Heart right ventricle (tissue), 16 donors: ENCODE results near the gene DLL4. TPM values are rescaled to one million over a fixed set of nuclear protein-coding genes. Genes with fewer than 3 reads are reported as not detected.

Experiments
- ATAC-seq, 8 donors: fragments of 200-7000 bp; cut with Tn5 transposase; one replicate each; pipeline ENCODE4 v1.9.1; 2020; ENCODE audit warnings: mild to moderate bottlenecking in 8 of 8, moderate library complexity in 8 of 8, moderate number of reproducible peaks in 1 of 8
- DNase-seq, 2 donors: peaks; one replicate each; pipeline ENCODE4 v3.0.0-alpha.2; 2020
- H3K27ac ChIP-seq, 10 donors: fragments of 200-600 bp; sonication (generic) in 2 of 10; one replicate each; pipeline versions ENCODE4 v1.5.0 to v1.8.0; 2020 to 2022; ENCODE audit warnings: mild to moderate bottlenecking in 3 of 10
- H3K27me3 ChIP-seq, 7 donors: fragments of 200-600 bp; one replicate each; pipeline ENCODE4 v1.8.0; 2021 to 2022; ENCODE audit warnings: mild to moderate bottlenecking in 2 of 7
- H3K36me3 ChIP-seq, 9 donors: fragments of 200-600 bp; sonication (generic) in 1 of 9; one replicate each; pipeline versions ENCODE4 v1.5.0 to v1.8.0; 2020 to 2022; ENCODE audit warnings: mild to moderate bottlenecking in 2 of 9
- H3K4me1 ChIP-seq, 9 donors: fragments of 200-600 bp; sonication (generic) in 1 of 9; one replicate each; pipeline versions ENCODE4 v1.5.0 to v1.8.0; 2020 to 2022; ENCODE audit warnings: mild to moderate bottlenecking in 4 of 9
- H3K4me3 ChIP-seq, 10 donors: fragments of 200-600 bp; sonication (generic) in 2 of 10; one replicate each; pipeline versions ENCODE4 v1.5.0 to v1.8.0; 2020 to 2022; ENCODE audit warnings: mild to moderate bottlenecking in 7 of 10, moderate library complexity in 2 of 10
- H3K9me3 ChIP-seq, 11 donors: fragments of 200-600 bp in 10 of 11; sonication (generic) in 2 of 11; one replicate each; pipeline versions ENCODE4 v1.5.0 to v1.8.0; 2013 to 2022; ENCODE audit warnings: mild to moderate bottlenecking in 2 of 11, control low read depth in 1 of 11, moderate library complexity in 1 of 11
- CTCF ChIP-seq, 9 donors: fragments of 200-600 bp; sonication (generic) in 2 of 9; IDR thresholded peaks; one replicate each; pipeline versions ENCODE4 v1.5.0 to v1.8.0; 2021 to 2022; ENCODE audit warnings: antibody characterized with exemption in 9 of 9, mild to moderate bottlenecking in 5 of 9, moderate library complexity in 1 of 9
- WGBS, 2 donors: extraction: QIAGEN DNeasy Blood & Tissue Kit; methylation state at CpG; one replicate each; pipeline ENCODE4 v1.1.7; 2013; ENCODE audit warnings: inconsistent platforms in 1 of 2; 5-methylcytosine and 5-hydroxymethylcytosine counted together
- intact Hi-C, 10 donors: fragments of 100-400 bp; cut with DNase I; formaldehyde crosslinking; loops; one replicate each; pipeline versions ENCODE4 v1.11.1 to v1.14.2; 2022
- polyA plus RNA-seq, 2 donors: library from polyadenylated mRNA; stranded (reverse); fragments of 200-250 nt; gene quantifications; one replicate each; pipeline ENCODE4 v1.2.3, GENCODE V29; 2013
- total RNA-seq, 10 donors: library from RNA; stranded (reverse); fragmentation: NEBNext Ultra II Directional in 3 of 10; extraction: Animal tissue kit (Norgen Biotek cat#: 25700) in 3 of 10; gene quantifications; one replicate each; pipeline versions ENCODE4 v1.2.1 to v1.2.4, GENCODE V29; 2021 to 2023
- donor health status: Arrhythmogenic right ventricular cardiomyopathy.
- donor health status: ischemic (EF 13 %, LVEDD 7.1; RV severe dilation, severe dysfunction).
- donor health status: healthy with polysubstance abuse.
- donor health status: DM: no; HTN: yes; CAD: no.
- donor health status: DM: no; HTN: no; CAD: no.
- donor health status: ischemic (EF 25% LVEDD 6.9; RV normal size, moderate dysfunction).
- donor health status: ischemic (EF 25% LVEDD 5.7; RV mildly dilated, moderate dysfunction).
- donor health status: healthy.
- donor health status: DM: yes; HTN: yes; CAD: no.
- donor health status: Ischemic cardiomyopathy.
- donor health status: ischemic (EF 35%, LVEDD 5.7; RV mildly dilated, moderate dysfunction).
- donor health status: nonischemic (EF 11% LVEDD 7.7; RV severe dilation, severe dysfunction).
- donor health status: DM: yes; HTN: yes; CAD: no.
- donor health status: PGD.
- donor health status: ischemic (EF 29% LVEDD 5.4; RV normal size, mild dysfunction).
- donor health status: nonischemic (EF 23%, LVEDD 6.1; RV moderate dilation, normal function).

Gene DLL4
- total and polyA plus RNA-seq, 12 donors: 6.5 to 24.8 (median 14.0) TPM

GRCh38 chr15:40964006-40964405, 34.9 kb downstream of the DLL4 start:
- H3K27ac ChIP-seq: no peak overlapping the region
- H3K4me3 ChIP-seq: no peak overlapping the region
- no peak for TF ChIP-seq CTCF (IDR thresholded peaks at IDR 0.05)
- ATAC-seq (no peak), DNase-seq (no peak)
- 82% methylated on average over 7 to 8 of the region's 8 CpGs for WGBS, 2 donors
- H3K27me3 ChIP-seq: no peaks in the 10 kb centered on the region
- no peaks in the 10 kb centered on the region for H3K36me3 ChIP-seq
- peaks cover 0 to 20% (median 8%) of the 10 kb centered on the region in 9 donors for H3K4me1 ChIP-seq
- intact Hi-C loops: no loop called here
- no peaks in the 10 kb centered on the region for H3K9me3 ChIP-seq

GRCh38 chr15:40964634-40965033, 35.5 kb downstream of the DLL4 start:
- Histone ChIP-seq H3K36me3 (no peaks in the 10 kb centered on the region), H3K4me1 (peaks cover 0 to 20% (median 8%) of the 10 kb centered on the region in 9 donors), H3K4me3 (no peak overlapping the region), H3K9me3 (no peaks in the 10 kb centered on the region), H3K27me3 (no peaks in the 10 kb centered on the region), H3K27ac (no peak overlapping the region)
- intact Hi-C loops: loop anchor here in 1 of 10 donors (5.0 kb wide), 1 partner anchor 38 kb away; no protein-coding TSS in a partner anchor
- ATAC-seq: no peak
- WGBS, 2 donors: 83 to 86% methylated on average over 13 of the region's 13 CpGs
- no peak for DNase-seq
- no peak for TF ChIP-seq CTCF (IDR thresholded peaks at IDR 0.05)

- H3K9me3 ChIP-seq: no peaks in the 10 kb centered on the region
- no peaks in the 10 kb centered on the region for H3K27me3 ChIP-seq
- no peaks in the 10 kb centered on the region for H3K36me3 ChIP-seq
- H3K4me1 ChIP-seq: peaks cover 0 to 20% (median 8%) of the 10 kb centered on the region in 9 donors
- no peak overlapping the region for H3K4me3 ChIP-seq
- 66% methylated on average over 7 of the region's 7 CpGs for WGBS, 2 donors
- intact Hi-C loops: loop anchor here in 1 of 10 donors (5.0 kb wide), 1 partner anchor 34 kb away; no protein-coding TSS in a partner anchor
- no peak for ATAC-seq
- TF ChIP-seq CTCF (IDR thresholded peaks at IDR 0.05): no peak
- no peak for DNase-seq
- no peak overlapping the region for H3K27ac ChIP-seq
These were observed 39.3 kb downstream of the DLL4 start for GRCh38 chr15:40968290-40969085.

GRCh38 chr15:40969363-40969762, 40.2 kb downstream of the DLL4 start:
- H3K9me3 ChIP-seq: no peaks in the 10 kb centered on the region
- no peaks in the 10 kb centered on the region for H3K27me3 ChIP-seq
- H3K36me3 ChIP-seq: no peaks in the 10 kb centered on the region
- H3K4me1 ChIP-seq: peaks cover 0 to 20% (median 8%) of the 10 kb centered on the region in 9 donors
- no peak overlapping the region for H3K27ac ChIP-seq
- H3K4me3 ChIP-seq: no peak overlapping the region
- ATAC-seq (no peak), DNase-seq (no peak)
- no peak for TF ChIP-seq CTCF (IDR thresholded peaks at IDR 0.05)
- 88 to 98% methylated on average over 8 of the region's 8 CpGs for WGBS, 2 donors
- intact Hi-C loops: loop anchor here in 1 of 10 donors (5.0 kb wide), 1 partner anchor 33 kb away; no protein-coding TSS in a partner anchor
